Vagina (tissue), 2 donors: Measurements from ENCODE around the gene RAB40AL. TPM values are rescaled to one million over a fixed set of nuclear protein-coding genes. Genes with fewer than 3 reads are reported as not detected.
"Not testable (repeated sequence)": the region's sequence is repeated elsewhere in the genome, so short reads cannot be mapped to it uniquely, and the experiment has no call there.

ENCODE experiments used
- DNase-seq, 2 donors: peaks; one replicate each; pipeline ENCODE4 v3.0.0-alpha.2; 2017; ENCODE audit errors: extremely low spot score in 2 of 2
- H3K27ac ChIP-seq: fragments of 200-600 bp; sonication (generic); one replicate; pipeline ENCODE4 v1.5.1; 2019
- H3K27me3 ChIP-seq: fragments of 200-600 bp; sonication (generic); one replicate; pipeline ENCODE4 v1.5.1; 2019
- H3K36me3 ChIP-seq, 2 donors: fragments of 200-600 bp; sonication (generic); one replicate each; pipeline ENCODE4 v1.5.1; 2017 to 2019
- H3K4me1 ChIP-seq: fragments of 200-600 bp; sonication (generic); one replicate; pipeline ENCODE4 v1.5.1; 2019
- H3K4me3 ChIP-seq, 2 donors: fragments of 200-600 bp; sonication (generic); 1 replicate in 1 of 2; 2 replicates in 1 of 2; pipeline ENCODE4 v1.5.1; 2016 to 2019
- H3K9me3 ChIP-seq: fragments of 200-600 bp; sonication (generic); one replicate; pipeline ENCODE4 v1.5.1; 2019
- CTCF ChIP-seq, 3 experiments: fragments of 450-650 bp in 2 of 3; fragments of 200-600 bp in 1 of 3; sonication (generic) in 1 of 3; IDR thresholded peaks; one replicate each; pipeline ENCODE4 v1.5.1; 2017 to 2019; ENCODE audit warnings: antibody characterized with exemption in 3 of 3, mild to moderate bottlenecking in 2 of 3, moderate library complexity in 2 of 3
- POLR2A ChIP-seq, 2 donors: fragments of 450-650 bp; IDR thresholded peaks; one replicate each; pipeline ENCODE4 v1.6.1; 2017; ENCODE audit warnings: antibody characterized with exemption in 2 of 2, mild to moderate bottlenecking in 2 of 2, moderate library complexity in 2 of 2
- POLR2AphosphoS5 ChIP-seq, 2 donors: sonication (generic); formaldehyde crosslinking; IDR thresholded peaks; one replicate each; pipeline ENCODE4 v1.9.0; 2017; ENCODE audit warnings: antibody characterized with exemption in 2 of 2, mild to moderate bottlenecking in 2 of 2, low read depth in 1 of 2; ENCODE audit not compliant: insufficient read depth in 1 of 2
- intact Hi-C: fragments of 100-400 bp; cut with DNase I; formaldehyde crosslinking; loops from one replicate; pipeline ENCODE4 v1.15.1; 2023
- total RNA-seq: library from RNA; depleted of rRNA; stranded (reverse); fragments of >200 nt; gene quantifications from one replicate; pipeline ENCODE4 v1.2.3, GENCODE V29; 2016

The RAB40AL gene
- total RNA-seq, 1 donor from 2014 or later: 9.6 TPM

GRCh38 chrX:102959471-102959870 is 22.4 kb downstream of the RAB40AL start:
- DNase-seq: no peak
- no peak overlapping the region for H3K27ac ChIP-seq
- H3K4me1 ChIP-seq: no peaks in the 10 kb centered on the region
- no peak overlapping the region for H3K4me3 ChIP-seq
- H3K27me3 ChIP-seq: no peaks in the 10 kb centered on the region
- no peaks in the 10 kb centered on the region for H3K9me3 ChIP-seq
- intact Hi-C loops: no loop called here
- H3K36me3 ChIP-seq: no peaks in the 10 kb centered on the region
- TF ChIP-seq CTCF (IDR thresholded peaks at IDR 0.05) (no peak), POLR2A (IDR thresholded peaks at IDR 0.05) (no peak), POLR2AphosphoS5 (IDR thresholded peaks at IDR 0.05; ENCODE audit: insufficient read depth in 1 of 2, low read depth in 1 of 2) (no peak)

GRCh38 chrX:102963955-102964354 is 26.9 kb downstream of the RAB40AL start:
- Histone ChIP-seq H3K36me3 (no peaks in the 10 kb centered on the region), H3K27me3 (no peaks in the 10 kb centered on the region), H3K4me3 (no peak overlapping the region), H3K27ac (no peak overlapping the region), H3K9me3 (no peaks in the 10 kb centered on the region), H3K4me1 (no peaks in the 10 kb centered on the region)
- no peak for TF ChIP-seq CTCF (IDR thresholded peaks at IDR 0.05)
- TF ChIP-seq POLR2A (IDR thresholded peaks at IDR 0.05): no peak
- TF ChIP-seq POLR2AphosphoS5 (IDR thresholded peaks at IDR 0.05; ENCODE audit: insufficient read depth in 1 of 2, low read depth in 1 of 2): no peak
- DNase-seq: no peak
- intact Hi-C loops: no loop called here

DNA sequence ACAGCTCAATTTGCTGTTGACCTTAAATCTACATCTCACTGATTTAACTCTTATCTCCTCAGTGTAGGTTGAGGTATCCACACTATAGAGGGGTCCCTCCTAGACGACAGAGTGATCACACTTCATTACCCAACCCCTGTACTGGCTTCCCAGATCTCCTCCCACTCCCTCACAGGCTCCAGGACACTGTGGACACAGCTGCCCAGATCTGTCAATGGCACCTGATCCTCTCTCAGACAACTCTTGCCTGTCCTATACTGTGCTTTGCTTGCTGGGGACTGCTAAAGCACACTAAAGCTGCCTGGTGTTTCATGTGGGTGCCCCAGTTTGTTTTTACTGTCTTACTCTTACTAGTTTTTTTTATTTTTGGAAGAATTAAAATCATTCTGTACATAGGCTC is 27.9 kb downstream of the RAB40AL start:
- intact Hi-C loops: no loop called here
- Histone ChIP-seq H3K9me3 (peaks cover 6% of the 10 kb centered on the region), H3K27me3 (no peaks in the 10 kb centered on the region), H3K4me3 (no peak overlapping the region), H3K27ac (no peak overlapping the region), H3K36me3 (no peaks in the 10 kb centered on the region), H3K4me1 (no peaks in the 10 kb centered on the region)
- no peak for TF ChIP-seq POLR2AphosphoS5 (IDR thresholded peaks at IDR 0.05; ENCODE audit: insufficient read depth in 1 of 2, low read depth in 1 of 2)
- TF ChIP-seq POLR2A (IDR thresholded peaks at IDR 0.05): no peak
- no peak for TF ChIP-seq CTCF (IDR thresholded peaks at IDR 0.05)
- no peak for DNase-seq

- TF ChIP-seq CTCF (IDR thresholded peaks at IDR 0.05): no peak
- TF ChIP-seq POLR2A (IDR thresholded peaks at IDR 0.05): no peak
- TF ChIP-seq POLR2AphosphoS5 (IDR thresholded peaks at IDR 0.05; ENCODE audit: insufficient read depth in 1 of 2, low read depth in 1 of 2): no peak
- Histone ChIP-seq H3K27me3 (no peaks in the 10 kb centered on the region), H3K4me3 (no peak overlapping the region), H3K27ac (no peak overlapping the region), H3K4me1 (no peaks in the 10 kb centered on the region), H3K36me3 (no peaks in the 10 kb centered on the region), H3K9me3 (peaks cover 6% of the 10 kb centered on the region)
- DNase-seq: no peak
- intact Hi-C loops: no loop called here
These were observed 29.6 kb downstream of the RAB40AL start for GRCh38 chrX:102966701-102967100.

DNA sequence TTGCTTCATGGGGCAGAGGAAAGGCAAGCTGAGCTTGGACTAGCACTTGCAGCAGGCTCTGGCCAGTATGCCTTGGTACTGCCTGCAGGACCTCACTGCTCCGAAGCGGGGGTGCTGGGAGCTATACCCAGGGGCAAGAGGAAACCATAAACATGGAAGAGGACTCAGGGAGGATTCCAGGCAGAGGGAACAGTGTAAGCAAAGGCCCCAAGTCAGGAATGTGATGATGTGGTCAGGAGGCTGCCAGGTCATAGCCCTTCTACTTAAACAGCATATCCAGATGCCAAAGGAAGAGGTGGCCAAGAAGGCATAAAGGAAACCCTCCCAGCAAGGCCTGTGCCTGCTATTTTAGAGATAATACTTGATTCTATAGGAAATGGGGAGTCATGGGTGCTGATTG is 31.1 kb downstream of the RAB40AL start:
- Histone ChIP-seq H3K27me3 (no peaks in the 10 kb centered on the region), H3K4me3 (no peak overlapping the region), H3K36me3 (no peaks in the 10 kb centered on the region), H3K4me1 (no peaks in the 10 kb centered on the region), H3K9me3 (peaks cover 14% of the 10 kb centered on the region), H3K27ac (no peak overlapping the region)
- TF ChIP-seq POLR2AphosphoS5 (IDR thresholded peaks at IDR 0.05; ENCODE audit: insufficient read depth in 1 of 2, low read depth in 1 of 2) (no peak), CTCF (IDR thresholded peaks at IDR 0.05) (no peak), POLR2A (IDR thresholded peaks at IDR 0.05) (no peak)
- DNase-seq: no peak
- intact Hi-C loops: no loop called here

DNA sequence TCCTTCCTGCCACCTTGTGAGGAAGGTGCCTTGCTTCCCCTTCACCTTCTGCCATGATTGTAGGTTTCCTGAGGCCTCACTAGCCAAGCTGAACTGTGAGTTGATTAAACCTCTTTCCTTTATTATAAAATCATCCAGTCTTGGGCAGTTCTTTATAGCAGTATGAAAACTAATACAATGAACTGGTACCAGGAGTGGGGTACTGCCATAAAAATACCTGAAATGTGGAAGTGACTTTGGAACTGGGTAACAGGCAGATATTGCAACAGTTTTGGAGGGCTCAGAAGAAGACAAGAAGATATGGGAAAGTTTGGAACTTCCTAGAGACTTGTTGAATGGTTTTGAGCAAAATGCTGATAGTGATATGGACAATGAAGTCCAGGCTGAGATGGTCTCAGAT is 34.5 kb downstream of the RAB40AL start:
- DNase-seq, H3K27ac ChIP-seq, H3K4me3 ChIP-seq, H3K4me1 ChIP-seq, intact Hi-C loops, H3K27me3 ChIP-seq, H3K36me3 ChIP-seq: not testable (repeated sequence)
- H3K9me3 ChIP-seq: peaks cover 14% of the 10 kb centered on the region
